Endothelial cell (in vitro differentiated cells): ENCODE results near the gene PCDHA5. TPM values are rescaled to one million over a fixed set of nuclear protein-coding genes. Genes with fewer than 3 reads are reported as not detected.
A peak's percentile ranks its signal among the peaks of the same experiment; 100 is the strongest.
"Not testable (repeated sequence)": the region's sequence is repeated elsewhere in the genome, so short reads cannot be mapped to it uniquely, and the experiment has no call there.

Experiments used
- DNase-seq: peaks from one replicate; pipeline ENCODE4 v3.0.0; 2021; ENCODE audit warnings: low spot score
- H3K27ac Mint-ChIP-seq: one replicate; pipeline ENCODE4 v1.8.0; 2021; ENCODE audit warnings: mixed read lengths, inconsistent platforms; ENCODE audit not compliant: unreplicated experiment
- H3K27me3 Mint-ChIP-seq: one replicate; pipeline ENCODE4 v1.8.0; 2021; ENCODE audit warnings: mild to moderate bottlenecking, moderate library complexity, mixed read lengths, inconsistent platforms; ENCODE audit not compliant: unreplicated experiment
- H3K36me3 Mint-ChIP-seq: one replicate; pipeline ENCODE4 v1.8.0; 2021; ENCODE audit warnings: mild to moderate bottlenecking, low read depth, mixed read lengths, inconsistent platforms; ENCODE audit not compliant: unreplicated experiment
- H3K4me1 Mint-ChIP-seq: one replicate; pipeline ENCODE4 v1.8.0; 2021; ENCODE audit warnings: mild to moderate bottlenecking, mixed read lengths, inconsistent platforms; ENCODE audit not compliant: unreplicated experiment
- H3K4me3 Mint-ChIP-seq: one replicate; pipeline ENCODE4 v1.8.0; 2021; ENCODE audit warnings: mild to moderate bottlenecking, mixed read lengths, inconsistent platforms; ENCODE audit not compliant: unreplicated experiment
- H3K9me3 Mint-ChIP-seq: one replicate; pipeline ENCODE4 v1.8.0; 2021; ENCODE audit warnings: mixed read lengths, inconsistent platforms; ENCODE audit not compliant: unreplicated experiment
- CTCF ChIP-seq: fragments of 200-600 bp; sonication (generic); IDR thresholded peaks from one replicate; pipeline ENCODE4 v1.5.0; 2021; ENCODE audit warnings: antibody characterized with exemption; ENCODE audit not compliant: unreplicated experiment
- total RNA-seq: library from RNA; stranded (reverse); fragmentation: NEBNext Ultra II Directional; extraction: Animal tissue kit (Norgen Biotek cat#: 25700); gene quantifications from one replicate; pipeline ENCODE4 v1.2.1, GENCODE V29; 2021; ENCODE audit not compliant: unreplicated experiment

PCDHA5 gene
- total RNA-seq, 1 donor from 2014 or later = 2.7 TPM

GRCh38 chr5:140791089-140791488, 30.3 kb upstream of the PCDHA5 start:
- Mint-ChIP-seq H3K4me3 (no peak overlapping the region), H3K4me1 (no peaks in the 10 kb centered on the region), H3K27me3 (no peaks in the 10 kb centered on the region), H3K27ac (no peak overlapping the region), H3K9me3 (peaks cover 7% of the 10 kb centered on the region), H3K36me3 (peaks cover 16% of the 10 kb centered on the region)
- DNase-seq = no peak
- TF ChIP-seq CTCF = no peak

GRCh38 chr5:140794595-140795258, 26.7 kb upstream of the PCDHA5 start, which contains the start of gene PCDHA2:
PCDHA2 (plus strand) TSS chr5:140794852.
- peak within 1 kb of the TSS; percentile 91 for H3K4me3 Mint-ChIP-seq
- H3K36me3 Mint-ChIP-seq = peaks cover 13% of the 10 kb centered on the region
- H3K9me3 Mint-ChIP-seq = no peaks in the 10 kb centered on the region
- DNase-seq = no peak
- H3K4me1 Mint-ChIP-seq = no peaks in the 10 kb centered on the region
- no peaks in the 10 kb centered on the region for H3K27me3 Mint-ChIP-seq
- H3K27ac Mint-ChIP-seq = peak within 1 kb of the TSS; percentile 26
- TF ChIP-seq CTCF = no peak

GRCh38 chr5:140795259-140795641, 26.2 kb upstream of the PCDHA5 start:
- Mint-ChIP-seq H3K4me1 (no peaks in the 10 kb centered on the region), H3K27me3 (no peaks in the 10 kb centered on the region), H3K9me3 (no peaks in the 10 kb centered on the region), H3K27ac (no peak overlapping the region), H3K36me3 (peaks cover 13% of the 10 kb centered on the region), H3K4me3 (peak overlapping the region; percentile 91)
- DNase-seq = peak; percentile 35
- TF ChIP-seq CTCF = peak; percentile 62

GRCh38 chr5:140796072-140796717, 25.2 kb upstream of the PCDHA5 start:
- H3K27ac Mint-ChIP-seq, H3K9me3 Mint-ChIP-seq, DNase-seq, H3K4me1 Mint-ChIP-seq, H3K27me3 Mint-ChIP-seq, H3K4me3 Mint-ChIP-seq: not testable (repeated sequence)
- H3K36me3 Mint-ChIP-seq = peaks cover 17% of the 10 kb centered on the region

GRCh38 chr5:140796718-140797095, 24.7 kb upstream of the PCDHA5 start:
- no peak for TF ChIP-seq CTCF
- Mint-ChIP-seq H3K27ac (no peak overlapping the region), H3K4me1 (no peaks in the 10 kb centered on the region), H3K9me3 (no peaks in the 10 kb centered on the region), H3K27me3 (no peaks in the 10 kb centered on the region), H3K4me3 (no peak overlapping the region), H3K36me3 (peaks cover 18% of the 10 kb centered on the region)
- no peak for DNase-seq
